A673 (cell line): ENCODE measurements around the gene ADRM1. TPM values are rescaled to one million over a fixed set of nuclear protein-coding genes. Genes with fewer than 3 reads are reported as not detected.
A peak's percentile ranks its signal among the peaks of the same experiment; 100 is the strongest.

Source experiments
- BruUV-seq: library from RNA; stranded (reverse); fragments of 400-500 nt; replicated peaks from 2 replicates; lab custom pipeline; 2021; lab: Mats Ljungman, UMichigan
- CTCF ChIA-PET: fragments of 300-600 bp; sonication (Branson Sonifier 250); formaldehyde crosslinking; loops from one replicate; lab custom pipeline; 2022; ENCODE audit warnings: antibody characterized with exemption; lab: Charles Lee
- POLR2A ChIA-PET: fragments of 300-600 bp; sonication (Branson Sonifier 250); formaldehyde crosslinking; loops from one replicate; lab custom pipeline; 2022; ENCODE audit warnings: antibody characterized with exemption; ENCODE audit not compliant: low non-redundant PET; lab: Charles Lee
- DNase-seq: peaks from one replicate; pipeline ENCODE4 v3.0.0-alpha.2; 2015; ENCODE audit warnings: low spot score
- H3K27ac ChIP-seq: fragments of 200-600 bp; sonication (generic); 2 replicates; pipeline ENCODE4 v1.5.1; 2016; ENCODE audit warnings: mixed run types, low read depth, mild to moderate bottlenecking, mixed read lengths, antibody characterized with exemption, low read length; ENCODE audit not compliant: poor library complexity, severe bottlenecking
- H3K27me3 ChIP-seq: fragments of 200-600 bp; sonication (generic); replicated peaks from 2 replicates; pipeline ENCODE4 v1.6.1; 2017; ENCODE audit warnings: mixed run types, low read depth, mild to moderate bottlenecking, mixed read lengths, antibody characterized with exemption, low read length; ENCODE audit not compliant: insufficient read depth, poor library complexity
- H3K36me3 ChIP-seq: fragments of 200-600 bp; sonication (generic); 2 replicates; pipeline ENCODE4 v1.6.1; 2016; ENCODE audit warnings: mixed run types, mild to moderate bottlenecking, mixed read lengths, antibody characterized with exemption, low read length; ENCODE audit not compliant: insufficient read depth, poor library complexity, severe bottlenecking
- H3K4me1 ChIP-seq: fragments of 200-600 bp; sonication (generic); 2 replicates; pipeline ENCODE4 v1.6.1; 2017; ENCODE audit warnings: mixed run types, mild to moderate bottlenecking, mixed read lengths, antibody characterized with exemption, low read length; ENCODE audit not compliant: insufficient read depth, poor library complexity, severe bottlenecking
- H3K4me3 ChIP-seq: fragments of 200-600 bp; sonication (generic); 2 replicates; pipeline ENCODE4 v1.5.1; 2016; ENCODE audit warnings: low read depth, mixed run types, mild to moderate bottlenecking, mixed read lengths, low read length; ENCODE audit not compliant: poor library complexity, severe bottlenecking
- H3K9me3 ChIP-seq: fragments of 200-600 bp; sonication (generic); 2 replicates; pipeline ENCODE4 v1.6.1; 2016; ENCODE audit warnings: mixed run types, low read depth, mild to moderate bottlenecking, mixed read lengths, antibody characterized with exemption, low read length; ENCODE audit not compliant: poor library complexity, severe bottlenecking
- CTCF ChIP-seq: fragments of 300-800, 200-600 bp; sonication (generic); conservative IDR thresholded peaks from 2 replicates; pipeline ENCODE4 v1.5.1; 2017; ENCODE audit warnings: low read depth, mild to moderate bottlenecking, antibody characterized with exemption, low read length, moderate library complexity, mixed read lengths
- EZH2 ChIP-seq: fragments of 200-600 bp; sonication (generic); IDR thresholded peaks from 2 replicates; pipeline ENCODE4 v1.6.1; 2017; ENCODE audit warnings: borderline replicate concordance, low read depth, mild to moderate bottlenecking, mixed read lengths, antibody characterized with exemption, low read length; ENCODE audit not compliant: poor library complexity, severe bottlenecking
- intact Hi-C: fragments of 100-400 bp; cut with micrococcal nuclease; formaldehyde crosslinking; loops from one replicate; pipeline ENCODE4 v1.10.0; 2022; ENCODE audit not compliant: unreplicated experiment
- total RNA-seq: library from RNA; stranded (reverse); gene quantifications from 2 replicates; pipeline ENCODE4 v1.2.3, GENCODE V29; 2021

The ADRM1 gene
- total RNA-seq, 1 experiment from 2014 or later, result 252 TPM

- no TSS peak for BruUV-seq
- H3K27ac ChIP-seq, result peak overlapping the region; percentile 96
- no peaks in the 10 kb centered on the region for H3K9me3 ChIP-seq
- peaks cover 18% of the 10 kb centered on the region for H3K4me1 ChIP-seq
- peak overlapping the region; percentile 97 for H3K4me3 ChIP-seq
- TF ChIP-seq EZH2 (no peak), CTCF (no peak)
- DNase-seq, result no peak
- H3K27me3 ChIP-seq, result no peaks in the 10 kb centered on the region
- ChIA-PET CTCF (interaction anchor here (0.6 kb wide), 1 partner anchor 78 kb away, joined by 8 read pairs; no protein-coding TSS in a partner anchor), POLR2A (no interaction called here)
- intact Hi-C loops, result no loop called here
- peaks cover 50% of the 10 kb centered on the region for H3K36me3 ChIP-seq
These were observed 1.7 kb downstream of the ADRM1 start for GRCh38 chr20:62304331-62305148.

- DNase-seq, result no peak
- H3K9me3 ChIP-seq, result no peaks in the 10 kb centered on the region
- CTCF ChIA-PET, result no interaction called here
- peak overlapping the region; percentile 97 for H3K4me3 ChIP-seq
- H3K4me1 ChIP-seq, result peaks cover 18% of the 10 kb centered on the region
- H3K27me3 ChIP-seq, result no peaks in the 10 kb centered on the region
- intact Hi-C loops, result no loop called here
- BruUV-seq, result TSS peak; percentile 35
- H3K27ac ChIP-seq, result peak overlapping the region; percentile 50
- peaks cover 50% of the 10 kb centered on the region for H3K36me3 ChIP-seq
- POLR2A ChIA-PET, result no interaction called here
- TF ChIP-seq CTCF (no peak), EZH2 (no peak)
These were observed 2.5 kb downstream of the ADRM1 start for GRCh38 chr20:62305149-62305764.

- Histone ChIP-seq H3K4me3 (no peak overlapping the region), H3K4me1 (peaks cover 18% of the 10 kb centered on the region), H3K9me3 (no peaks in the 10 kb centered on the region), H3K36me3 (peaks cover 50% of the 10 kb centered on the region), H3K27ac (peak overlapping the region; percentile 23), H3K27me3 (no peaks in the 10 kb centered on the region)
- BruUV-seq, result no TSS peak
- intact Hi-C loops, result no loop called here
- no peak for DNase-seq
- ChIA-PET CTCF (no interaction called here), POLR2A (no interaction called here)
- no peak for TF ChIP-seq CTCF
These were observed 3.1 kb downstream of the ADRM1 start for GRCh38 chr20:62305765-62306413.
